Measurements from ENCODE around the gene TRAPPC1. TPM values are rescaled to one million over a fixed set of nuclear protein-coding genes. Genes with fewer than 3 reads are reported as not detected.

The TRAPPC1 gene
- total RNA-seq, 1 experiment from 2014 or later: 26.4 TPM

DNA sequence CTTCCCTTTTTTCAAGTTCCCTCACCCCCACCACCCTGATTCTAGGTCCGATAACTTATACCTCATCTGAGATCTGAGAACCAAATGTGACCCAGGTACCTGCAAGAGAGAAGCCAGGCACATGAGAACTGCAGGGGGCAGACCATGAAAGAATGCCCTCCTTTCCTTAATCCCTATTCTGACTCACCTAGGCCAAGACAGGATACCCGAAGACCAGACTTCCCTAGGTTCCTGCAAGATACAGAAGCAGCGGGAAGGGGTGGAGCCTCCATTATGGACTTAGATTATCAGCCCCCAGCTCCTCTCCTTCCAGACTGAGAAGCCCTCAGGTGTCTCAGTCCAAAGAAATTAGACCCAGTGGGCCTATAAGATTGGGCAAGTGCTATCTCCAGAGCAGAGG, 4.2 kb downstream of the TRAPPC1 start:
- Histone ChIP-seq H3K27ac (ENCODE audit: low read length) (no peak overlapping the region), H3F3A (ENCODE audit: low read length, unreplicated experiment) (no peaks in the 10 kb centered on the region), H3K27me3 (ENCODE audit: low read length) (no peaks in the 10 kb centered on the region), H3K79me2 (ENCODE audit: low read length) (peaks cover 17% of the 10 kb centered on the region), H3K9ac (ENCODE audit: low read length) (no peak overlapping the region), H3K4me1 (ENCODE audit: insufficient read depth, low read length) (0 out of 2 replicates have a peak, but pooled peaks cover 5% of the 10 kb centered on the region), H2AFZ (ENCODE audit: low read length) (no peak overlapping the region), H3K4me3 (ENCODE audit: low read length) (no peak overlapping the region), H3K4me2 (ENCODE audit: low read length) (no peak overlapping the region), H3K9me2 (replicated peaks; ENCODE audit: low read length) (no peaks in the 10 kb centered on the region), H4K20me1 (ENCODE audit: low read length) (no peaks in the 10 kb centered on the region), H3K36me3 (ENCODE audit: low read depth, low read length) (no peaks in the 10 kb centered on the region), H3K9me3 (ENCODE audit: low read length) (no peaks in the 10 kb centered on the region)
- ChIA-PET POLR2A (ENCODE audit: unreplicated experiment) (no interaction called here), CTCF (no interaction called here)
- ATAC-seq (no peak), DNase-seq (no peak)
- BruUV-seq (replicated peaks): no TSS peak
- TF ChIP-seq EZH2phosphoT487 (IDR thresholded peaks at IDR 0.05; ENCODE audit: borderline replicate concordance, low read length) (no peak), EZH2 (IDR thresholded peaks at IDR 0.05; ENCODE audit: low read length, unreplicated experiment) (no peak)
- TF ChIP-seq, protein P1, sequence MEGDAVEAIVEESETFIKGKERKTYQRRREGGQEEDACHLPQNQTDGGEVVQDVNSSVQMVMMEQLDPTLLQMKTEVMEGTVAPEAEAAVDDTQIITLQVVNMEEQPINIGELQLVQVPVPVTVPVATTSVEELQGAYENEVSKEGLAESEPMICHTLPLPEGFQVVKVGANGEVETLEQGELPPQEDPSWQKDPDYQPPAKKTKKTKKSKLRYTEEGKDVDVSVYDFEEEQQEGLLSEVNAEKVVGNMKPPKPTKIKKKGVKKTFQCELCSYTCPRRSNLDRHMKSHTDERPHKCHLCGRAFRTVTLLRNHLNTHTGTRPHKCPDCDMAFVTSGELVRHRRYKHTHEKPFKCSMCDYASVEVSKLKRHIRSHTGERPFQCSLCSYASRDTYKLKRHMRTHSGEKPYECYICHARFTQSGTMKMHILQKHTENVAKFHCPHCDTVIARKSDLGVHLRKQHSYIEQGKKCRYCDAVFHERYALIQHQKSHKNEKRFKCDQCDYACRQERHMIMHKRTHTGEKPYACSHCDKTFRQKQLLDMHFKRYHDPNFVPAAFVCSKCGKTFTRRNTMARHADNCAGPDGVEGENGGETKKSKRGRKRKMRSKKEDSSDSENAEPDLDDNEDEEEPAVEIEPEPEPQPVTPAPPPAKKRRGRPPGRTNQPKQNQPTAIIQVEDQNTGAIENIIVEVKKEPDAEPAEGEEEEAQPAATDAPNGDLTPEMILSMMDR (conservative IDR thresholded peaks at IDR 0.05; ENCODE audit: low read depth, low read length): no peak
- intact Hi-C loops (cut with micrococcal nuclease): no loop called here

DNA sequence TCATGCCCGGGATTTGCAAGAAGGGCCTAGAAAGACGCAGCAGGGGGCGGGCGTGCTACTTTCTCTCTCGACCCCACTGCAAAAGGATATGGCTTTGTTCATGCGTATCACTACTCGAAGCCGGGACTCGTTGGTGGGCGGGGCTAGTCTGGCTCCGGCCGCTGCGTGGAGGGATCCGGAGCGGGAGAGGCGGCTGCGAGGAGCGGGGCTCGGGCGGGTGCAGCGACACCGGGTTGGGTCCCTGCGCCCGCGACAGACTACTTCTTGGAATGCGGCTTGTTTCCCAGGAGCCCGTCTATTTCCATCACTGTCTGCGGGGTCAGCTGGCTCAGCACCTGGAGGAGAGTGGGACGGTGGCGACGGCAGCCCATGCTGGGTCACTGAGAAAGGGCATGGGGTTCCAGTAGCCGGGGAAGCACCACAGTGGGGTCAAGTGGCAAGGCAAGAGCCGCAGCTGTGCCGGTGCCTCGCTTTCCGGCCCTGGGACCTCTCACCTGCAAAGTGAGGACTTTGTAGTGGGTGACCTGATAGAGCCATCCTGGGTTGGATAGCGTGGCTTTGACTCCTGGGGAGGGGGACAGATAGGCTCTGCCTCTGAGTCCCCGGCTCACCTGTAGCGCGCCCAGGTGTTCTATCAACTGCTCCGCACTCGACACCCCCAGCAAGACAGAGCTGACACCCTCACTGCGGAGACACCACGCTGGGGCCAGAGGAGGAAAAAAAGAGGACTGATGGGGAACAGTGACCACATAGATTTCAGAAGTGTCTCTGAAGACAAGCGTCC, 8.7 kb downstream of the TRAPPC1 start:
- intact Hi-C loops (cut with micrococcal nuclease): no loop called here
- Histone ChIP-seq H3K9me2 (replicated peaks; ENCODE audit: low read length) (no peaks in the 10 kb centered on the region), H3K27ac (ENCODE audit: low read length) (no peak overlapping the region), H3K27me3 (ENCODE audit: low read length) (no peaks in the 10 kb centered on the region), H3K36me3 (ENCODE audit: low read depth, low read length) (no peaks in the 10 kb centered on the region), H3K4me2 (ENCODE audit: low read length) (no peak overlapping the region), H3K4me3 (ENCODE audit: low read length) (no peak overlapping the region), H2AFZ (ENCODE audit: low read length) (no peak overlapping the region), H3K79me2 (ENCODE audit: low read length) (no peaks in the 10 kb centered on the region), H3K9me3 (ENCODE audit: low read length) (no peaks in the 10 kb centered on the region), H3K9ac (ENCODE audit: low read length) (no peak overlapping the region), H3F3A (ENCODE audit: low read length, unreplicated experiment) (no peaks in the 10 kb centered on the region), H3K4me1 (ENCODE audit: insufficient read depth, low read length) (no peaks in the 10 kb centered on the region), H4K20me1 (ENCODE audit: low read length) (no peaks in the 10 kb centered on the region)
- no TSS peak for BruUV-seq (replicated peaks)
- TF ChIP-seq, protein P1 (conservative IDR thresholded peaks at IDR 0.05; ENCODE audit: low read depth, low read length): no peak
- no peak for TF ChIP-seq EZH2phosphoT487 (IDR thresholded peaks at IDR 0.05; ENCODE audit: borderline replicate concordance, low read length)
- no peak for TF ChIP-seq EZH2 (IDR thresholded peaks at IDR 0.05; ENCODE audit: low read length, unreplicated experiment)
- no peak for ATAC-seq
- no peak for DNase-seq
- CTCF ChIA-PET: no interaction called here
- POLR2A ChIA-PET (ENCODE audit: unreplicated experiment): no interaction called here

DNA sequence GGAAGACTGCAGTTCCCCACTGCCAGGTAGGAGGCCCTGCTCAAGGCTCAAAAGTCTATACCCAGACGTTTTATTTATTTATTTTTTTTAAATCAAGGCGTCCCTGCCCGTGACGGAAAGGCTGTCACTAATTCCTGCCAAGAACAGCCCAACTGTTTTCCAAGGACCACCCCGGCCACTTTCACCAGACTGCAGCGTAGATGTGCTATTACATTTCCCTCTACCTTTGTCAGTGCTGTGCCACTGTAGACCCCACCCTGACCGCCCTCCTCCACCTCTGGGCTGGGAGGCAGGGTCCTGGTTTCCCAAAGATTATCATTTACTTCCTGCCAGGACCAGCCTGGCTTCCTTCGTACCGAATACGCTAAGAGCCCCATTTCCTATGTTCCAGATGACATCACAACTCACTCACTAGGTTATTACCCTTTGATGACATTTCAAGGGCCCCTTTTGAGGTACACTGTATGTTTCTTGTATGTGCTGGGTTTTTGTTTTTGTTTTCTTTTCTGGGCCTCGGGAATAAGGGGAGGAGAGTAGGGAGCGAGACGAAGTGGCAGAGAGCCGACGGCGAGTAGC, 9.4 kb downstream of the TRAPPC1 start:
- H4K20me1 ChIP-seq (ENCODE audit: low read length): no peaks in the 10 kb centered on the region
- no peak overlapping the region for H3K9ac ChIP-seq (ENCODE audit: low read length)
- no peak overlapping the region for H3K4me2 ChIP-seq (ENCODE audit: low read length)
- no peaks in the 10 kb centered on the region for H3K4me1 ChIP-seq (ENCODE audit: insufficient read depth, low read length)
- POLR2A ChIA-PET (ENCODE audit: unreplicated experiment): no interaction called here
- no peak overlapping the region for H2AFZ ChIP-seq (ENCODE audit: low read length)
- DNase-seq (no peak), ATAC-seq (no peak)
- TF ChIP-seq, protein P1 (conservative IDR thresholded peaks at IDR 0.05; ENCODE audit: low read depth, low read length): no peak
- TF ChIP-seq EZH2 (IDR thresholded peaks at IDR 0.05; ENCODE audit: low read length, unreplicated experiment) (no peak), EZH2phosphoT487 (IDR thresholded peaks at IDR 0.05; ENCODE audit: borderline replicate concordance, low read length) (no peak)
- H3K9me2 ChIP-seq (replicated peaks; ENCODE audit: low read length): no peaks in the 10 kb centered on the region
- BruUV-seq (replicated peaks): no TSS peak
- no peaks in the 10 kb centered on the region for H3F3A ChIP-seq (ENCODE audit: low read length, unreplicated experiment)
- intact Hi-C loops (cut with micrococcal nuclease): no loop called here
- CTCF ChIA-PET: no interaction called here
- H3K36me3 ChIP-seq (ENCODE audit: low read depth, low read length): no peaks in the 10 kb centered on the region
- H3K27me3 ChIP-seq (ENCODE audit: low read length): no peaks in the 10 kb centered on the region
- no peak overlapping the region for H3K27ac ChIP-seq (ENCODE audit: low read length)
- H3K4me3 ChIP-seq (ENCODE audit: low read length): no peak overlapping the region
- H3K9me3 ChIP-seq (ENCODE audit: low read length): no peaks in the 10 kb centered on the region
- no peaks in the 10 kb centered on the region for H3K79me2 ChIP-seq (ENCODE audit: low read length)
